GM23338 (cell line): ENCODE measurements around the gene FAM13A. TPM values are rescaled to one million over a fixed set of nuclear protein-coding genes. Genes with fewer than 3 reads are reported as not detected.

Source experiments
- ATAC-seq: fragments of 200-7000 bp; cut with Tn5 transposase; 3 replicates; pipeline ENCODE4 v1.9.1; 2020
- DNase-seq: peaks from one replicate; pipeline ENCODE4 v3.0.0-alpha.2; 2015; ENCODE audit warnings: low spot score
- H2AFZ ChIP-seq: fragments of 200-600 bp; sonication (generic); 2 replicates; pipeline ENCODE4 v1.8.0; 2016; ENCODE audit warnings: antibody characterized with exemption, mild to moderate bottlenecking, moderate library complexity
- H3F3A ChIP-seq: fragments of 200-600 bp; sonication (generic); replicated peaks from 2 replicates; pipeline ENCODE4 v1.8.0; 2017; ENCODE audit warnings: antibody characterized with exemption, mixed run types, low read depth
- H3K27ac ChIP-seq: fragments of 200-600 bp; sonication (generic); 2 replicates; pipeline ENCODE4 v1.6.1; 2016; ENCODE audit warnings: low read depth
- H3K27me3 ChIP-seq: fragments of 200-600 bp; sonication (generic); 2 replicates; pipeline ENCODE4 v1.8.0; 2016; ENCODE audit warnings: mild to moderate bottlenecking, mixed run types, moderate library complexity; ENCODE audit not compliant: insufficient read depth
- H3K36me3 ChIP-seq: fragments of 200-600 bp; sonication (generic); 2 replicates; pipeline ENCODE4 v1.8.0; 2016; ENCODE audit warnings: mild to moderate bottlenecking; ENCODE audit not compliant: insufficient read depth
- H3K4me1 ChIP-seq: fragments of 200-600 bp; sonication (generic); 2 replicates; pipeline ENCODE4 v1.8.0; 2016; ENCODE audit warnings: mild to moderate bottlenecking, moderate library complexity; ENCODE audit not compliant: insufficient read depth
- H3K4me2 ChIP-seq: fragments of 200-600 bp; sonication (generic); 2 replicates; pipeline ENCODE4 v1.7.1; 2017; ENCODE audit warnings: mixed run types
- H3K4me3 ChIP-seq: fragments of 200-600 bp; sonication (generic); 2 replicates; pipeline ENCODE4 v1.6.1; 2016; ENCODE audit warnings: mixed run types
- H3K79me2 ChIP-seq: fragments of 200-600 bp; sonication (generic); replicated peaks from 2 replicates; pipeline ENCODE4 v1.8.0; 2017; ENCODE audit warnings: mild to moderate bottlenecking; ENCODE audit not compliant: insufficient read depth
- H3K9me2 ChIP-seq: fragments of 200-600 bp; sonication (generic); 2 replicates; pipeline ENCODE4 v1.8.0; 2017; ENCODE audit not compliant: insufficient read depth
- H4K20me1 ChIP-seq: fragments of 200-600 bp; sonication (generic); replicated peaks from 2 replicates; pipeline ENCODE4 v1.8.0; 2017; ENCODE audit warnings: mild to moderate bottlenecking; ENCODE audit not compliant: insufficient read depth
- H3K27ac Mint-ChIP-seq: 2 replicates; pipeline ENCODE4 v1.8.0; 2020; ENCODE audit warnings: inconsistent platforms, mild to moderate bottlenecking, moderate library complexity, mixed read lengths
- H3K27me3 Mint-ChIP-seq: 3 replicates; pipeline ENCODE4 v1.8.0; 2022; ENCODE audit warnings: low read depth, mild to moderate bottlenecking, moderate library complexity, mixed read lengths, inconsistent platforms; ENCODE audit not compliant: insufficient read depth, poor library complexity
- H3K36me3 Mint-ChIP-seq: 3 replicates; pipeline ENCODE4 v1.8.0; 2021; ENCODE audit warnings: low read depth, mild to moderate bottlenecking, inconsistent platforms, moderate library complexity, mixed read lengths
- H3K4me1 Mint-ChIP-seq: 3 replicates; pipeline ENCODE4 v1.8.0; 2020; ENCODE audit warnings: mild to moderate bottlenecking, inconsistent platforms, mixed read lengths
- H3K4me3 Mint-ChIP-seq: 3 replicates; pipeline ENCODE4 v1.8.0; 2021; ENCODE audit warnings: moderate library complexity, mild to moderate bottlenecking, inconsistent platforms, mixed read lengths
- H3K9me3 Mint-ChIP-seq: 3 replicates; pipeline ENCODE4 v1.8.0; 2020; ENCODE audit warnings: moderate library complexity, mild to moderate bottlenecking, inconsistent platforms, mixed read lengths
- CTCF ChIP-seq, 2 experiments: fragments of 200-600 bp in 1 of 2; sonication (generic) in 1 of 2; conservative IDR thresholded peaks; 2 replicates each; pipeline versions ENCODE4 v1.5.1 to v1.6.1; 2016 to 2017; ENCODE audit warnings: antibody characterized with exemption in 2 of 2, low read depth in 2 of 2, mild to moderate bottlenecking in 2 of 2, moderate library complexity in 1 of 2
- ETS1 ChIP-seq: IDR thresholded peaks from 2 replicates; pipeline ENCODE4 v1.6.1; 2016; ENCODE audit warnings: antibody characterized with exemption
- EZH2 ChIP-seq: fragments of 200-600 bp; sonication (generic); IDR thresholded peaks from one replicate; pipeline ENCODE4 v1.8.0; 2017; ENCODE audit warnings: antibody characterized with exemption, mild to moderate bottlenecking, low read depth; ENCODE audit not compliant: unreplicated experiment
- EZH2phosphoT487 ChIP-seq: fragments of 200-600 bp; sonication (generic); IDR thresholded peaks from one replicate; pipeline ENCODE4 v1.8.1; 2018; ENCODE audit warnings: antibody characterized with exemption; ENCODE audit not compliant: unreplicated experiment
- NANOG ChIP-seq: IDR thresholded peaks from 2 replicates; pipeline ENCODE4 v1.6.1; 2016; ENCODE audit warnings: antibody characterized with exemption, borderline replicate concordance
- POLR2AphosphoS5 ChIP-seq: IDR thresholded peaks from 2 replicates; pipeline ENCODE4 v1.6.1; 2016; ENCODE audit warnings: antibody characterized with exemption, low read depth
- STAT1 ChIP-seq: IDR thresholded peaks from one replicate; pipeline ENCODE4 v1.6.1; 2016; ENCODE audit warnings: antibody characterized with exemption; ENCODE audit not compliant: unreplicated experiment
- ZNF114 ChIP-seq: fragments of 250-450 bp; sonication (Bioruptor Pico); IDR thresholded peaks from 2 replicates; pipeline ENCODE4 v1.5.0; 2020; ENCODE audit warnings: mild to moderate bottlenecking, moderate library complexity
- ZNF331 ChIP-seq: fragments of 250-450 bp; sonication (Bioruptor Pico); IDR thresholded peaks from 2 replicates; pipeline ENCODE4 v1.5.0; 2020; ENCODE audit warnings: low read depth, mild to moderate bottlenecking, moderate library complexity
- ZNF462 ChIP-seq: fragments of 250-450 bp; sonication (Bioruptor Pico); IDR thresholded peaks from 2 replicates; pipeline ENCODE4 v1.5.0; 2020; ENCODE audit warnings: mild to moderate bottlenecking, moderate library complexity
- polyA plus RNA-seq: library from polyadenylated mRNA; unstranded; fragments of >200 nt; fragmentation: Nextera tagmentation; extraction: Ambion mirVana; gene quantifications from 2 replicates; pipeline ENCODE4 v1.2.1, GENCODE V29; 2016
- total RNA-seq: library from RNA; depleted of rRNA; stranded (reverse); fragments of >200 nt; shearing (Covaris generic); gene quantifications from 2 replicates; pipeline ENCODE4 v1.2.3, GENCODE V29; 2014

FAM13A gene
- total and polyA plus RNA-seq, 2 experiments from 2014 or later: 13.9 to 28.4 TPM

- ATAC-seq: no peak
- DNase-seq: no peak
- Histone ChIP-seq H2AFZ (no peak overlapping the region), H4K20me1 (peaks cover 7% of the 10 kb centered on the region; the same call in 1 of the 2 replicates), H3K27me3 (no peaks in the 10 kb centered on the region), H3K27ac (no peak overlapping the region), H3K4me3 (no peak overlapping the region), H3K36me3 (peaks cover 16% of the 10 kb centered on the region; the same call in 1 of the 2 replicates), H3F3A (no peaks in the 10 kb centered on the region), H3K9me2 (no peaks in the 10 kb centered on the region), H3K79me2 (peaks cover 16% of the 10 kb centered on the region), H3K4me1 (no peaks in the 10 kb centered on the region), H3K4me2 (no peak overlapping the region)
- Mint-ChIP-seq H3K27me3 (peaks cover 3% of the 10 kb centered on the region), H3K4me1 (peaks cover 5% of the 10 kb centered on the region; the same call in 2 of the 3 replicates), H3K4me3 (no peak overlapping the region), H3K36me3 (peaks cover 25% of the 10 kb centered on the region), H3K9me3 (no peaks in the 10 kb centered on the region), H3K27ac (no peak overlapping the region)
- no peak for TF ChIP-seq EZH2phosphoT487
- TF ChIP-seq POLR2AphosphoS5: no peak
- no peak for TF ChIP-seq CTCF (conservative IDR thresholded peaks at IDR 0.05; ENCODE audit: low read depth in 2 of 2)
- TF ChIP-seq ETS1: no peak
- TF ChIP-seq ZNF114: no peak
- no peak for TF ChIP-seq EZH2
- TF ChIP-seq ZNF331: no peak
Observed at GRCh38 chr4:89022426-89023128, 34.4 kb downstream of the FAM13A start.

GRCh38 chr4:89021684-89022083 is 35.3 kb downstream of the FAM13A start:
- peak overlapping the region; percentile 15; the same call in 1 of the 2 replicates for H3K27ac Mint-ChIP-seq
- TF ChIP-seq ZNF114 (no peak), ZNF462 (no peak), NANOG (no peak), STAT1 (no peak)

More at GRCh38 chr4:89021684-89022083, 35.3 kb downstream of the FAM13A start:
- Histone ChIP-seq H3K27ac (no peak overlapping the region), H3K4me3 (no peak overlapping the region), H3K79me2 (peaks cover 16% of the 10 kb centered on the region), H2AFZ (no peak overlapping the region), H3K27me3 (no peaks in the 10 kb centered on the region), H3K9me2 (no peaks in the 10 kb centered on the region), H4K20me1 (peaks cover 7% of the 10 kb centered on the region; the same call in 1 of the 2 replicates), H3K4me2 (no peak overlapping the region), H3F3A (no peaks in the 10 kb centered on the region), H3K4me1 (no peaks in the 10 kb centered on the region), H3K36me3 (peaks cover 22% of the 10 kb centered on the region; the same call in 1 of the 2 replicates)
- Mint-ChIP-seq H3K36me3 (peaks cover 30% of the 10 kb centered on the region), H3K27me3 (peaks cover 3% of the 10 kb centered on the region), H3K4me3 (no peak overlapping the region), H3K9me3 (0 out of 3 replicates have a peak, but pooled peaks cover under 1% of the 10 kb centered on the region), H3K4me1 (peaks cover 5% of the 10 kb centered on the region; the same call in 2 of the 3 replicates)
- no peak for ATAC-seq
- DNase-seq: no peak
